GM19467 (cell line): ENCODE data around the gene MRNIP.
"Not testable (repeated sequence)": the region's sequence is repeated elsewhere in the genome, so short reads cannot be mapped to it uniquely, and the experiment has no call there.

Experiments used
- ATAC-seq: cut with Tn5 transposase; IDR thresholded peaks from one replicate; pipeline ENCODE4 v1.9.1; 2021; ENCODE audit warnings: mild to moderate bottlenecking, moderate library complexity; ENCODE audit not compliant: unreplicated experiment

Gene MRNIP

DNA sequence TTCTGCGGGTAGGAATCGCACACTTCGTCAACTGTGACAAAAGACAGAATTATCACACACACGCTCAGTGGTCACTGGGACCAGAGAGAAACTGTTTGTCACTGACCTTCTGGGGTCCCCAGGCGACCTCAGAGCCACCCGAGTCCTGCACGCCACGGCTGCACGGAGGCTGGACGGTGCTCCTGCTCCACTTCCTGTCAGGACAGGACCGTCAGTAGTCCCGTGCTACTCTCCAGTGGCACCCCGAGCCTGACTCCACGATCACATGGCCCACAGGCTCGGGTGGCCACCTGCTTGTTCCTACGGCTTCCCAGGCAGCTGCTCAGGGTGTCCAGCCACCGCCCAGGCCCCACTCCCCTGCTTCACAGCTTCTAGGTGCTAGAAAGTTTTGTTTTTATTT, 17.9 kb downstream of the MRNIP start:
- no peak for ATAC-seq

DNA sequence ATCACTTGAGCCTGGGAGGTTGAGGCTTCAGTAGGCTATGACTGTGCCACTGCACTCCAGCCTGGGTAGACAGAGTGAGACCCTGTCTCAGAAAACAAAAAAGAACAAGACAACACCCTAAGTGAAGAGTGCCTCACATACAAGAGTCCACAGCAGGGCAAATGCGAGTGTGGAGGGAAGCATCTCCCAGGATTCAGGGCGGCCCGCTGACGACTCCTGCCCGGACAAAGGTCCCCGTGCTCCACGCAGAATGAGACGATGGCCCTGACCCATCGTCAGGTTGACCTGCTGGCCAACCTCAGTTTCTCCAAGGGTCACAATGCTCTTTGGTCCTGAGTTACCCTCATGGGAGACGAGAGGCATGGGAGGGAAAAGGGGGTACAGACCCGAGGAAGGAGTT, 18.3 kb downstream of the MRNIP start:
- ATAC-seq, result no peak

DNA sequence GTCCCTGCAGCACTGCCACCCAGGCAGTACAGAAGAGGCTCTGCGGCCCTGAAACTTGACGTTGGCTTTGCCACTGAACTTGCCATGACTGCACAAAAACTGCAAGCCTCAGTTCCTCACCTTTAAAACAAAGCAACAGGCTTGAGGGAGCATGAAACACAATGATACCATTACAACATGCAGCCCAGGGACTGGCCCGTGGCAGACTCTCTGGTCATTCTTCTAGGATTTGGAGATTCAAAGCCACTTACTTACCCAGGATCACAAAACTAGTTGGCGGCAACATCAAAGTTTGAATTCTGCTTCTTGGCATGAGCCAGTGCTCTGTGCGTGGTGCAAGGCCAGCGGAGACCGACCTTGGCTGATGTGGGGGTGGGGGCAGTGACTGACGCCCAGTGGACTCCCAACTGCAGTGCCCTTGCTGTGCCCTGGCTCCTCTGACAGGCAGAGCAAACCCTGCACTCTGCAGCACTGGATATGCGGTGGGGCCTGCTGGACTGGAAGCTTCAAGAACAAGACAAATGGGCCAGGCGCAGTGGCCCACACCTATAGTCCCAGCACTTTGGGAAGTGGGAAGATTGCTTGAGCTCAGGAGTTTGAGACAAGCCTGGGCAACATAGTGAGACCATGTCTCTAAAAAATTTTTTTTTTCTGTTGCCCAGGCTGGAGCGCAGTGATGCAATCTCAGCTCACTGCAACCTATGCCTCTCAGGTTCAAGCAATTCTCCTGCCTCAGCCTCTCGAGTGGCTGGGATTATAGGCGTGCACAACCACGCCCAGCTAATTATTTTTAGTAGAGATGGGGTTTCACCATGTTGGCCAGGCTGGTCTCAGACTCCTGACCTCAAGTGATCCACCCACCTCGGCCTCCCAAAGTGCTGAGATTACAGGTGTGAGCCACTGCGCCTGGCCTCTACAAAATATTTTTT, 19.0 kb downstream of the MRNIP start:
- ATAC-seq, result no peak

DNA sequence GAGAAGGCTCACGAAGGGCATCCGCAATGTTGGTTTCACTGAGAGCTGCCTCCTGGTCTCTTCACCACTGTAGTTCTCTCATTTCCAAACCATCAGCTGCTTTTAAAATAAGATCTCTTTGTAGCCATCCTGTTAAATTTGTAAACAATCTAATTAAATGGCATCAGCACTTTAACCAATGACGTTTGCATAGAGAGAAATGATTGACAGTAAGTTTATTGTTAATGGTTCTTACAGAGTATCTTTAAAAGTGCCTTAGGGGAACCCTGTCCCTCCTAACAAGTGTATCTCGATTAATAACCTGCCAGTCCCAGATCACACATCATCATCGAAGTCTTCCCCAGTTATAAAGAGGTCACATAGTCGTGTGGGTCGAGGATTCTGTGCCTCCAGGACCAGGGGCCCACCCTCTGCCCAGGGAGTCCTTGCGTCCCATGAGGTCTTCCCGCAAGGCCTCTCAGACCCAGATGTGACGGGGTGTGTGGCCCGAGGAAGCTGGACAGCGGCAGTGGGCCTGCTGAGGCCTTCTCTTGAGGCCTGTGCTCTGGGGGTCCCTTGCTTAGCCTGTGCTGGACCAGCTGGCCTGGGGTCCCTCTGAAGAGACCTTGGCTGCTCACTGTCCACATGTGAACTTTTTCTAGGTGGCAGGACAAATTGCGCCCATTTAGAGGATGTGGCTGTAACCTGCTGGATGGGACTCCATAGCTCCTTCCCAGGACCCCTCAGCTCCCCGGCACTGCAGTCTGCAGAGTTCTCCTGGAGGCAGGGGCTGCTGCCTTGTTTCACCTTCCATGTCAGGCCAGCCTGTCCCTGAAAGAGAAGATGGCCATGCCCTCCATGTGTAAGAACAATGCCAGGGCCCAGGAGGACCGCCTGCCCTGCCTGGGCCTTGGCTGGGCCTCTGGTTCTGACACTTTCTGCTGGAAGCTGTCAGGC, 21.3 kb downstream of the MRNIP start:
- ATAC-seq, result no peak

DNA sequence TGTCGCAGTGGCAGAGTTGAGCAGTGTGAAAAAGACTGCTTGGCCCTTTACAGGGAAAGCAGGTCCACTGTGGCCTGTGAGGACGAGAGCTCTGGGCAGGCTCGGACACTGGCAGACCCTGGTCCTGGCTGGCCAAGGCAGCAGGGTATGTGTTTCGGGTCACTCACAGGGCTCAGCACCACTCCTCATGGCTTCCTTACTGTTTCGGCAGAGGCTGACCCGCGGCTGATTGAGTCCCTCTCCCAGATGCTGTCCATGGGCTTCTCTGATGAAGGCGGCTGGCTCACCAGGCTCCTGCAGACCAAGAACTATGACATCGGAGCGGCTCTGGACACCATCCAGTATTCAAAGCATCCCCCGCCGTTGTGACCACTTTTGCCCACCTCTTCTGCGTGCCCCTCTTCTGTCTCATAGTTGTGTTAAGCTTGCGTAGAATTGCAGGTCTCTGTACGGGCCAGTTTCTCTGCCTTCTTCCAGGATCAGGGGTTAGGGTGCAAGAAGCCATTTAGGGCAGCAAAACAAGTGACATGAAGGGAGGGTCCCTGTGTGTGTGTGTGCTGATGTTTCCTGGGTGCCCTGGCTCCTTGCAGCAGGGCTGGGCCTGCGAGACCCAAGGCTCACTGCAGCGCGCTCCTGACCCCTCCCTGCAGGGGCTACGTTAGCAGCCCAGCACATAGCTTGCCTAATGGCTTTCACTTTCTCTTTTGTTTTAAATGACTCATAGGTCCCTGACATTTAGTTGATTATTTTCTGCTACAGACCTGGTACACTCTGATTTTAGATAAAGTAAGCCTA, 22.2 kb downstream of the MRNIP start:
- no peak for ATAC-seq

DNA sequence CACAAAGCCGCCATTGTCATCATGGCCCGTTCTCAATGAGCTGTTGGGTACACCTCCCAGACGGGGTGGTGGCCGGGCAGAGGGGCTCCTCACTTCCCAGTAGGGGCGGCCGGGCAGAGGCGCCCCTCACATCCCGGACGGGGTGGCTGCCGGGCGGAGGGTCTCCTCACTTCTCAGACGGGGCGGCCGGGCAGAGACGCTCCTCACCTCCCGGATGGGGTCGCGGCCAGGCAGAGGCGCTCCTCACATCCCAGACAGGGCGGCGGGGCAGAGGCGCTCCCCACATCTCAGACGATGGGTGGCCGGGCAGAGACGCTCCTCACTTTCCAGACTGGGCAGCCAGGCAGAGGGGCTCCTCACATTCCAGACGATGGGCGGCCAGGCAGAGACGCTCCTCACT, 23.7 kb downstream of the MRNIP start:
- ATAC-seq, result not testable (repeated sequence)

DNA sequence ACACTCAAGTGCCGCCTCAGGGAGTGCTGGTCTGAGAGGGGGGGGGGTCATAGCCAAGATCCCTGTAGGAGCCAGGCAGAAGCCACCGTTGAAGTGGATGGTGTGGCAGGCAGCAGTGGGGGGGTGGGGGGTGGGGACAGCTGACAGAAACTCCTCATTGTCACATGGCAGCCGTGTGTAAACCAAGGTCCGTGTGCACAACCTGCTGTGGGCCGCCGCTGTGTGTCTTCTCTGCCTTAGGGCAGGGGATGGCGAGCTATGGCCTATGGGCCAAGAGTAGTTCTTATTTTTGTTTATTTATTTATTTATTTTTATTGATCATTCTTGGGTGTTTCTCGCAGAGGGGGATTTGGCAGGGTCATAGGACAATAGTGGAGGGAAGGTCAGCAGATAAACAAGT, 24.5 kb downstream of the MRNIP start:
- no peak for ATAC-seq

DNA sequence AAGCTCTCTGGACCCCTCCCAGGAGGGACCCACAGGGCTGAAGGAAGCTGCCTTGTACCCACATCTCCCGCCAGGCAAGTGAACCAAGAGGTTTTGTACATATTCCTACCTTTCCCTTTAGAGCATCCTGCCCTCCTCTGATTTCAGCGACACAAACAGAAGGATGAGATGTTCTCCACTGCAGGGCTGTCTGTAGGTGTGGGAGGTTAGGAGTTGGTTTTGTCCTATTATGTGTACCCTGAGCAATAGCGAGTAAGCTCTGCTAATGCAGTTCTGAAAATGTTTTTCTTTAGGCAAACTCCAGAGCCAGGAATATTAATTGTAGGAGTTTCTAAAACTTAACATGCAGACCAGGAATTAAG, 24.9 kb downstream of the MRNIP start:
- ATAC-seq, result no peak

DNA sequence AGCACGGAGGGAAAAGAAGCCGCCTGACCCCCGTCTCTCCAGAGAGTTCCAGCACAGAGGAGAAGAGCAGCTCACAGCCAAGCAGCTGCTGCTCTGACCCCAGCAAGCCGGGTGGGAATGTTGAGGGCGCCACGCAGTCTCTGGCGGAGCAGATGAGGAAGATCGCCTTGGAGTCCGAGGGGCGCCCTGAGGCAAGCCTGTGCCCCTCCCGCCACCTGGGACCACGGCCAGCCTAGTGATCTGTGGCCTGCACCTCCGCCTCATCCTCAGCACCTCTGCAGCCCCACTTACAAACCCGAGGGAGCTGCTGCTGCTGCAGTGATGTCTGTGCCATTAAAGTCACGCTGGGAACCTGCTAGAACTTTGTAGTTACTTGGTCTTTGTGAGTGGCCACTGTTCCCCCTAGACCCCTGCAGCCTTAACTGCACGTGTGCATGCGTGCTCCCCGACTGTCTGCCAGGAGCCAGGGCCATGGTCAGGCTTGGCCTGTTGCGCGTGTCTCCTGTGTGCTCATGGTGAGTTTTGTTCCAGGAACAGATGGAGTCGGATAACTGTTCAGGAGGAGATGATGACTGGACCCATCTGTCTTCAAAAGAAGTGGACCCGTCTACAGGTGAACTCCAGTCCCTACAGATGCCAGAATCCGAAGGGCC, 25.4 kb downstream of the MRNIP start:
- ATAC-seq, result no peak

DNA sequence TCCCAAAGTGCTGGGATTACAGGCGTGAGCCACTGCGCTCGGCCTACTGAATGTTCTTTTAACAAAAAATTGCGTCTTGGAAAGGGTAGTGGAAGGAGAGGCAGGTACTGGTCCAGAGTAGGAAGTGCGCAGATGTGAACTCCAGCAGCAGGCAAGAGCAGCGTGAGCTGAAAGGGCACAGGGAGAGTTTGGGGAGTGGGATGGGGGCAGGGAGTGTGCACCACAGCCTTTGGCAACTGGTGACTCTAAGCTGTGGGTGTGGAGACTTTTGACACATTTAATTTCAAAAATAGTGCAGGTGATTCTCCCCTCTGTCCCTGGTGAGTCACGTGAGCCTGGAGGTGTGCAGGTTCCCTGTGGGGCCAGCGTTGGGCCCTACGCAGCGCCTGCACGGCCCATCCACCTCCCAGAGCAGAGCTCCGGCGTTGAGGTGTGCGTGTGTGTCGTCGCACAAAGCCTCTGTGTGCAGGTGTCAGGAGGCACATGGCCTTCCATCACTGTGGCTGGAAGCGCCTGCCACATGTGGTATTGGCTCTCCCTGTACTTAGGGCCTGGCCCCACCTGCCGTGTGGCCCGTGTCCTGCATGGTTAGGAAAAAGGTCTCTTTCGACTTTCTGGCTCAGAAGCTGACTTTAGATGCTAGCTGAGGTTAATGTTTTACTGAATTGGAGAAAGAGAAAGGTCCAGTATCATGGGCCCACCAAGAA, 26.4 kb downstream of the MRNIP start:
- no peak for ATAC-seq

DNA sequence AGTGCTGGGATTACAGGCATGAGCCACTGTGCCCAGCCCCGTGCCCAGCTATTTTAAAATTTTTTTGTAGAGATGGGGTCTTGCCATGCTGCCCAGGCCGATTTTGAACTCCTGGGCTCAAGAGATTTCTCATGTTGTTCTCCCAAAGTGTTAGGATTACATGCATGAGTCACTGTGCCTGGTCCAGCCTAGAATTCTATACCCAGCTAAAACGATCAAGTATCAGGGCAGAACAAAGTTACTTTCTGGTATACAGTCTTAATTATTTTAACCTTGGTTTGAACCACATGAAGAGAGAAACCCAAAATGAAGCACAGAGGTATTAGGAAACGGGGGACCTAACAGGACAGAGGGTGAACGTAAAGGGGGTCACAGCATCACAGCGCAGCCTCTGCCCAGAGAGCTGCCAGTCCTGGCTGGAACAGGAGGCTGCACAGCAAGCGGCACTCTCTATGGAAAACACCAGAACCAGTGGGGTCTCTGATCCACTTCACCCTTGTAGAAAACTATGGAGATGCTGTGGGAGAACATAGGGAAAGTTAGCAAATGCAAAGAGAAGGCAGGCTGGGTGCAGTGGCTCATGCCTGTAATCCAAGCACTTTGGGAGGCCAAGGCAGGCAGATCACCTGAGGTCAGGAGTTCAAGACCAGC, 27.7 kb downstream of the MRNIP start:
- ATAC-seq, result no peak

DNA sequence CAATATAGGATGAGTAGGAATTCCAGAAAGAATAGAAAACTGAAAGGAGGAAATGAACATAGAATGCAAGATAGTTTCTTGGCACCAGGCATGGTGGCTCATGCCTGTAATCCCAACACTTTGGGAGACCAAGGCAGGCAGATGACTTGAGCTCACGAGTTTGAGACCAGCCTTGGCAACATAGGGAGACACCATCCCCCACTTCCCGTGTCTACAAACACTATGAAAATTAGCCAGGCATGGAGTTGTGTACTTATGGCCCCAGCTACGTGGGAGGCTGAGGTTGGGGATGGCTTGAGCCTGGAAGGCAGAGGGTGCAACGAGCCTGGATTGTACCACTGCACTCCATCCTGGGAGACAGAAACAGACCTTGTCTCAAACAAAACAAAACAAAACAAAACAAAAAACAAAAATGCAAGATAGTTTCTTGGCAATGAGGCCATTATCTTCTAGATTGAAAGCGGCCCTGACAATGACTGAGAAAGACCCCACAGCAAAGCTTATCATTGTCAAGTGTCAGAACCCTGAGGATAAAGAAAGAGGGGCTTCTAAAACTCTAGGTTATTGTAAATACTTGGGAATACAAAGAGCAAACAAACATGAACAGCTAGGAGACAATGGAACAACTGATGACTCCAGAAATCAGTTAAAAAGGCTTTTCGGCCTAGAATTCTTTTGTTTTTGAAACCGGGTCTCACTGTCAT, 28.7 kb downstream of the MRNIP start:
- no peak for ATAC-seq

DNA sequence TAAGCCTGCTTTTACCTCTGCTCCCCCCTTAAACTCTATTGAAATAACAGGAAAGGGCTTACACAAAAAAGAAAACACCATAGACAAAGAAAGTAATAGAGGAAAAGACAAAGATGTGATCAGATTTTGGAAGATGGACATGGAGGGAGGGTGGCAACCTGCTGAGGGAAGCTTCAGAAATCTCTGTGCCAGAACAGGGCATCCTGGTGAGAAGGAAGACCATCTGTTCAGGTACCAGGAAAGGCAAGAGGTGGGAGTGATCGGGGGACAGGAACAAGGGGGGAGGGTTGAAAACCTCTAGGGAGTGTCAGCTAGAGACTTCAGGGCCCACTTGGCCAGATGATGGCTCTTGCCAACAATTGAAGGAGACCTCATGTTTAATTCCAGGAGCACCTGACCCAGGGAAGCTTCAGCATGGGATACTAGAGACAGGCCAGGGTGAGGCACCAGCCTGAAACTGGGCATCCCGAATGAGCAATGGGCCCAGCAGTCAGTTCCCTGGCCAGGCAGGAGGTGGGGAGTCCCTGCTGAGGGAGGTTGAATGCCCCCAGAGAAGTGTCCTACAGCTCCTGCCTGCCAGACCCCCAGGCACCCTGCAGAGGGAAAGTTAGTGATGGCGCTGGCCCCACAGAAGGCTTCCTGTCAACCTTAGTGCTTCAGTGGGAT, 29.7 kb downstream of the MRNIP start:
- no peak for ATAC-seq

DNA sequence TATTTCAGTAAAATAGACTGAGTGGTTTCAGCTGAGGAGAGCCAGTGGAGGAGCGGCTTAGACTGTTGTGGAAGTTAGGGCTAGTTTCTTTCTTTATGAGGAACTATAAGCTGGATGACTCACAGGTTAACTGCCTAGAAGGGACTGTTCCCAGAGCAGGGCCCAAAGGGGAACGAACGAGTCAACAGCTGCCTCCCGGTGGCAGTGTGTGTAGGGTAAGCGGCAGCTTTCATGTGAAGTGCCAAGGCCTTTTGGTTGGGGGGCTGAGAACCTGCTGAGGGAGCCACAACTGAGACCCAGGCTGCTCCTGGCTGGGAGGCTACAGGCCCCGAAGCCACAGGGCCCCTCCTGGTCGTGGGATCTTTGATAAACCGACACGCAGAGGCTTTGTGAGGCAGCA, 30.9 kb downstream of the MRNIP start:
- no peak for ATAC-seq

DNA sequence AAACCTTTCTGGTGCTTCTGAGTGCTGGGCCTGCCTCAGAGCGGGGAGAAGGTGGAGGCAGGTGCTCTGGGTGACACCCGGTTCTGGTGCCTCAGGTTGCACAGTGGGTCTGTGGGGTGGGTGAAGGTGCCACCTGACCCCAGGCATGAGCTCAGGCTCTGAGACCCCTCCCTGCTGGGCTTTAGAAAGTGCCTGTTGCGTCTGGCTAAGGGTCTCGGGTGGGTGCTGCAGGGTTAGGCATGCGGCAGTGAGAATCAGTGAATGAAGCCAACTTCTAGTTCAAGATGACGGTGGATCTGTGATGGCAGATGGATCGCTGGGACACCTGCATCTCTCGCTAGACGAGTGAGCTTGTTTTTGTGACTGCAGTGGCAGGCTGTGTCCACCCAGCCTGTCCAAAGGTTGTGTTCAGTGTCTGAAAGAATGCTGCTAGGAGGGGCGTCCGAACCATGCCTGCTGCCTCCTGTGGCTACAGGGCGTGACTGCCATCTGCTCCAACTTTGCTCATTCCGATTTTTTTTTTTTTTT, 32.9 kb downstream of the MRNIP start:
- no peak for ATAC-seq

DNA sequence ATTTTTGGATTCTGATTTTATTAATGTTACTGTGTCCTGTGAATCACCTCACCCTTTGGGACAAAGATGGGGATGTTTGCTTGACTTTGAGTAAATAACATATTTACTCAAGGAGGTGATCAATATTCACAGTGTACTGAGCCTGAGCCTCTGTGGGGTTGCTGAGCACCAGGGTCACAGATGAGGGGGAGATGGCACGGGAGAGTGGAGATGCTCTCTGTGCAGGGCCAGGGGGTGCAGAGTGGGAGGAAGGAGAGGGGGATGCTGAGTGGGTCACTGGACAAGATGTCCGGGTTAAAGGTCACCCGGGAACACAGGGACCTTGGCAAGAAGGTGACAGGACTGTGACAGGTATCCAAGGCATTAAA, 33.9 kb downstream of the MRNIP start:
- no peak for ATAC-seq

DNA sequence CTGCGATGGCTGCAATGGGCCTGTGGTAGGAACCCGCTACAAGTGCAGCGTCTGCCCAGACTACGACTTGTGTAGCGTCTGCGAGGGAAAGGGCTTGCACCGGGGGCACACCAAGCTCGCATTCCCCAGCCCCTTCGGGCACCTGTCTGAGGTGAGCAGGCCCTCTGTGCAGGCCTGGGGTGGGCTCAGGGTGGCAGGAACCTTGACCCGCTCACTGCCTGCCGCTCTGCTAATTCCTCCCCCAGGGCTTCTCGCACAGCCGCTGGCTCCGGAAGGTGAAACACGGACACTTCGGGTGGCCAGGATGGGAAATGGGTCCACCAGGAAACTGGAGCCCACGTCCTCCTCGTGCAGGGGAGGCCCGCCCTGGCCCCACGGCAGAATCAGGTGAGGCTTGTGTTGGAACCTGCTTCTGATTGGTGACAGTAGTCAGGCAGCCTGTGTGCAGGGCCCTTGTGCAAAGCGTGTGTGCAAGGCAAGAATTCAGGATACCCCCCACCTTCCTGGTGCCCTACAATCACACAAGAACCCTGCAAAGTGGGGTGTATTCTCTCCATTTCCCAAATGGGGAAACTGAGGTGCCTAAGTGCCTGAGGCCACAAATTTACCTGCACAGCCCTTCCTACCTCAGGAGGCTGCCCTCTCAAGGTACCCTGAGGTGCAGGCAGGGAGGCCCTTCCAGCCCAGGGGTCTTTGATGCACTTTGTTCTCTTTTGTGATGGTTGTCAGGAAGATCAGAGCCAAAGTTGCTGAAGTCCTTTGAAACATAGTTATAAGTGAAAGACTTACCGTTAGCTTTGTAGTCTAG, 34.5 kb downstream of the MRNIP start:
- no peak for ATAC-seq
